Thyroid gland (tissue), 4 donors: ENCODE data around the gene UBA6. TPM values are rescaled to one million over a fixed set of nuclear protein-coding genes. Genes with fewer than 3 reads are reported as not detected.
"Not testable (repeated sequence)": the region's sequence is repeated elsewhere in the genome, so short reads cannot be mapped to it uniquely, and the experiment has no call there.

ENCODE experiments used
- DNase-seq, 2 donors: peaks; one replicate each; pipeline ENCODE4 v3.0.0-alpha.2; 2019
- H3K27ac ChIP-seq, 3 donors: fragments of 200-600 bp; sonication (generic); 1 replicate in 2 of 3; 2 replicates in 1 of 3; pipeline ENCODE4 v1.5.1; 2016 to 2019; ENCODE audit warnings: mild to moderate bottlenecking in 1 of 3, moderate library complexity in 1 of 3
- H3K27me3 ChIP-seq: fragments of 200-600 bp; sonication (generic); one replicate; pipeline ENCODE4 v1.5.1; 2019
- H3K36me3 ChIP-seq, 2 donors: fragments of 200-600 bp; sonication (generic); one replicate each; pipeline ENCODE4 v1.5.1; 2016 to 2019
- H3K4me1 ChIP-seq, 2 donors: fragments of 200-600 bp; sonication (generic); one replicate each; pipeline ENCODE4 v1.5.1; 2017 to 2019
- H3K4me3 ChIP-seq, 3 donors: fragments of 200-600 bp; sonication (generic); replicated peaks in 1 of 3; 1 replicate in 2 of 3; 2 replicates in 1 of 3; pipeline ENCODE4 v1.5.1; 2016; ENCODE audit warnings: mild to moderate bottlenecking in 1 of 3
- H3K9me3 ChIP-seq: fragments of 200-600 bp; sonication (generic); one replicate; pipeline ENCODE4 v1.5.1; 2017
- POLR2A ChIP-seq, 2 donors: fragments of 450-650 bp; IDR thresholded peaks; one replicate each; pipeline ENCODE4 v1.6.1; 2017; ENCODE audit warnings: antibody characterized with exemption in 2 of 2, mild to moderate bottlenecking in 2 of 2, moderate library complexity in 1 of 2
- WGBS, 2 donors: methylation state at CpG; one replicate each; pipeline ENCODE4 v1.1.5; 2017; 5-methylcytosine and 5-hydroxymethylcytosine counted together
- intact Hi-C: fragments of 100-400 bp; cut with DNase I; formaldehyde crosslinking; loops from one replicate; pipeline ENCODE4 v1.15.1; 2023
- total RNA-seq, 4 donors: library from RNA; depleted of rRNA; stranded (reverse); fragments of >200 nt; gene quantifications; one replicate each; pipeline ENCODE4 v1.2.3, GENCODE V29; 2016
- TF ChIP-seq, protein P1 (sequence below), 6 experiments: fragments of 200-600 bp in 3 of 6; fragments of 450-650 bp in 3 of 6; sonication (generic) in 3 of 6; IDR thresholded peaks; one replicate each; pipeline ENCODE4 v1.5.1; 2016 to 2019; ENCODE audit warnings: antibody characterized with exemption in 6 of 6, mild to moderate bottlenecking in 2 of 6, inconsistent platforms in 1 of 6, moderate library complexity in 1 of 6

The UBA6 gene
- total RNA-seq, 4 donors from 2014 or later = 31.9 to 180 (median 97.5) TPM

DNA sequence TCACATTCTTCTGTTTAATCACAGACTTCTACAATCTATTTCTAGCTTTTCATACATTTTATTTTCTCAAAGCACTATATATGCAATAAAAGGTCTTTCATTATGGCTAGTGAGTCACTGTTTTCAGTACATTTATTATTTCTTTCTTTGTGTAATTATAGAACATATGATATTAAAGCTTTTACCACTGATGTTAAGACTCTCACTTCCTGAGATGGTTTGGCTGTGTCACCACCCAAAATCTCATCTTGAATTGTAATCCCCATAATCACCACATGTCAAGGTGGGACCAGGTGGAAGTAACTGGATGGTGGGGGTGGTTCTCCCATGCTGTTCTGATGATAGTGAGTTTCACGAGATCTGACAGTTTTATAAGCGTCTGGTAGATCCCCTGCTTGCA, 41.9 kb downstream of the UBA6 start:
- 98% methylated on average over 2 of the region's 2 CpGs for WGBS, 2 donors
- no peak for TF ChIP-seq POLR2A (IDR thresholded peaks at IDR 0.05)
- TF ChIP-seq, protein P1, sequence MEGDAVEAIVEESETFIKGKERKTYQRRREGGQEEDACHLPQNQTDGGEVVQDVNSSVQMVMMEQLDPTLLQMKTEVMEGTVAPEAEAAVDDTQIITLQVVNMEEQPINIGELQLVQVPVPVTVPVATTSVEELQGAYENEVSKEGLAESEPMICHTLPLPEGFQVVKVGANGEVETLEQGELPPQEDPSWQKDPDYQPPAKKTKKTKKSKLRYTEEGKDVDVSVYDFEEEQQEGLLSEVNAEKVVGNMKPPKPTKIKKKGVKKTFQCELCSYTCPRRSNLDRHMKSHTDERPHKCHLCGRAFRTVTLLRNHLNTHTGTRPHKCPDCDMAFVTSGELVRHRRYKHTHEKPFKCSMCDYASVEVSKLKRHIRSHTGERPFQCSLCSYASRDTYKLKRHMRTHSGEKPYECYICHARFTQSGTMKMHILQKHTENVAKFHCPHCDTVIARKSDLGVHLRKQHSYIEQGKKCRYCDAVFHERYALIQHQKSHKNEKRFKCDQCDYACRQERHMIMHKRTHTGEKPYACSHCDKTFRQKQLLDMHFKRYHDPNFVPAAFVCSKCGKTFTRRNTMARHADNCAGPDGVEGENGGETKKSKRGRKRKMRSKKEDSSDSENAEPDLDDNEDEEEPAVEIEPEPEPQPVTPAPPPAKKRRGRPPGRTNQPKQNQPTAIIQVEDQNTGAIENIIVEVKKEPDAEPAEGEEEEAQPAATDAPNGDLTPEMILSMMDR (IDR thresholded peaks at IDR 0.05) = no peak
- Histone ChIP-seq H3K36me3 (peaks cover 20 to 26% of the 10 kb centered on the region in 2 donors), H3K4me1 (no peaks in the 10 kb centered on the region), H3K9me3 (no peaks in the 10 kb centered on the region), H3K4me3 (no peak overlapping the region), H3K27me3 (no peaks in the 10 kb centered on the region), H3K27ac (no peak overlapping the region)
- no peak for DNase-seq
- intact Hi-C loops = no loop called here

DNA sequence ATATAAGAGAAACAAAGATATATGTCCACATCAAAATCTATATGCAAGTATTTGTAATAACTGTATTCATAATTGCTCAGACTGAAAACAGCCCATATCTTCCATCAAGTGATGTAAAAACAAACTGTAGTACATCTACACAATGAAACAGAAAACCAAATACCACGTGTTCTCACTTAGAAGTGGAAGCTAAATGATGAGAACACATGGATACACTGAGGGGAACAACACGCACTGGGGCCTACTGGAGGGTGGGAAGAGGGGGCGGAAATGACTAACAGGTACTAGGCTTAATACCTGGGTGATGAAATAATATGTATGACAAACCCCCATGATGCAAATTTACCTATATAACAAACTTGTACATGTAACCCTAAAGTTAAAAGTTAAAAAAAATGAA, 42.7 kb downstream of the UBA6 start:
- intact Hi-C loops = no loop called here
- no peak overlapping the region for H3K27ac ChIP-seq
- WGBS, 2 donors = 93 to 94% methylated on average over 3 of the region's 3 CpGs
- H3K4me3 ChIP-seq = no peak overlapping the region
- H3K4me1 ChIP-seq = no peaks in the 10 kb centered on the region
- TF ChIP-seq, protein P1 (IDR thresholded peaks at IDR 0.05) = no peak
- no peak for TF ChIP-seq POLR2A (IDR thresholded peaks at IDR 0.05)
- no peaks in the 10 kb centered on the region for H3K27me3 ChIP-seq
- no peaks in the 10 kb centered on the region for H3K9me3 ChIP-seq
- H3K36me3 ChIP-seq = peaks cover 20 to 21% of the 10 kb centered on the region in 2 donors
- DNase-seq = no peak

DNA sequence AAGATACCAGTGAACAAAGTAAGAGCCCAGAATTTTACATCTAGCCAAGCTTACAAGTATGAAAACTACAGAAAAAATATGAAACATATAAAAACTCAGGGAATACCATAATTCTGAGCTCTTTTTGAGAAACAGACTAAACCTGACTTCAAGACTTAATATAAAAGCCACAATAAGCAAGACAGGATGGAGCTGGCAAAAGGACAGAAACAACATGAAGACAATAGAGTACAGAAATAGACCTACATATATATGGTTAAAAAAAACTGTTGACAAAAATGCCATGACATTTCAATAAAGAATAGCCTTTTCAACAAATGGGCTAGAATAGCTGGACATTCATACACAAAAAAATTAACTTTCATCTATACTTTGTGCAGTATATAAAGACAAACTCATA, 49.4 kb downstream of the UBA6 start:
- intact Hi-C loops = no loop called here
- H3K4me1 ChIP-seq = no peaks in the 10 kb centered on the region
- DNase-seq = no peak
- no peak overlapping the region for H3K27ac ChIP-seq
- peaks cover 0 to 4% of the 10 kb centered on the region in 2 donors for H3K36me3 ChIP-seq
- TF ChIP-seq POLR2A (IDR thresholded peaks at IDR 0.05) = no peak
- TF ChIP-seq, protein P1 (IDR thresholded peaks at IDR 0.05) = no peak
- H3K4me3 ChIP-seq = no peak overlapping the region
- H3K27me3 ChIP-seq = no peaks in the 10 kb centered on the region
- H3K9me3 ChIP-seq = no peaks in the 10 kb centered on the region

DNA sequence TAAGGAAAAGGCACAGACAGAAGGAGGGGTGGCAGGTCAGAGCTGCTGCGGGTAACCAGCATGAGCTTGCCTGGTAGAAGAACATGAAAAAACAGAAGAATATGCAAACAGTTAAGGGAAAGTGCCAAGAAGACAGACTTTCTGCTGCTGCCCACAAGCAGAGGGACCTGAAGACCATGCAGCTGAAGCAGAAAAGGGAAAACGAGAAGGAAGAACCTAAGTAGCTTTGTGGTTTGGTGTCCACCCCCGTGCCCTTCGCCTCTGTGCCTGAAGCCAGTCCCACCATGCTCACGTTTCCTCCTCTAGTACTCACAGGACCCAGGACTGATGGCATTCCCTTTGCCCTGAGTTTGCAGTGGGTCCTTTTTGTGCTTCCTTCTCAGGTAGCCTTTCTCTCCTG, 62.8 kb downstream of the UBA6 start:
- peaks cover 0 to 11% of the 10 kb centered on the region in 2 donors for H3K36me3 ChIP-seq
- no peak for DNase-seq
- no peak for TF ChIP-seq POLR2A (IDR thresholded peaks at IDR 0.05)
- TF ChIP-seq, protein P1 (IDR thresholded peaks at IDR 0.05) = no peak
- WGBS, 2 donors = 87 to 99% methylated on average over 5 of the region's 5 CpGs
- H3K4me1 ChIP-seq = no peaks in the 10 kb centered on the region
- no peak overlapping the region for H3K4me3 ChIP-seq
- no peak overlapping the region for H3K27ac ChIP-seq
- no peaks in the 10 kb centered on the region for H3K9me3 ChIP-seq
- intact Hi-C loops = no loop called here
- H3K27me3 ChIP-seq = no peaks in the 10 kb centered on the region

DNA sequence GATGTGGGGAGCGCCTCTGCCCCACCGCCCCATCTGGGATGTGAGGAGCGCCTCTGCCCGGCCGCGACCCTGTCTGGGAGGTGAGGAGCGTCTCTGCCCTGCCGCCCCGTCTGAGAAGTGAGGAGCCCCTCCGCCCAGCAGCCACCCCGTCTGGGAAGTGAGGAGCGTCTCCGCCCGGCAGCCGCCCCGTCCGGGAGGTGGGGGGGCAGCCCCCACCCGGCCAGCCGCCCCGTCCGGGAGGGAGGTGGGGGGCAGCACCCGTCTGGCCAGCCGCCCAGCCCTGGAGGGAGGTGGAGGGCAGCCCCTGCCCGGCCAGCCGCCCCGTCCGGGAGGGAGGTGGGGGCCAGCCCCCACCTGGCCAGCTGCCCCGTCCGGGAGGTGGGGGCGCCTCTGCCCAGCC, 64.0 kb downstream of the UBA6 start:
- not testable (repeated sequence) for H3K27ac ChIP-seq
- WGBS, 2 donors = 90 to 98% methylated on average over 2 to 18 of the region's 30 CpGs
- H3K36me3 ChIP-seq = peaks cover 9 to 11% of the 10 kb centered on the region in 2 donors

DNA sequence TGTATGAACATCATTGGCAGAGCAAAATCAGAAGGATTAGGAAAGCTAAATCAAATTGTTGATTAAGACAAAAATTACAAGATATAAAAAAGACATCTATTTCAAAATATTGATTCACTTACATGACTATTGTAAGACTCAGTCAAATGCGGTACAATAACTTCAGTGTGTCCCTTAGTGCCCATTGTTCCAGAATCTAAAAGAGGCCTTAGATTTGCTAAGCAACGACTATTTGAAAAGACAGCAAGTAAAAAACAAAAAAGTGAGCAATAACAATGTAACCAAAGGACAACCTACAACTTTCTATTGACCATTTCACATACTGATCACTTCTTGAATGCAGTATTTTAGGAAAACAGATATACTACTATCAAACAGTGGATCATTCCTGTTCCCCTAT, 65.6 kb downstream of the UBA6 start:
- H3K36me3 ChIP-seq = peaks cover 11 to 15% of the 10 kb centered on the region in 2 donors

More for the DNA sequence above, 64.0 kb downstream of the UBA6 start:
- intact Hi-C loops, H3K9me3 ChIP-seq, H3K4me1 ChIP-seq, DNase-seq, H3K27me3 ChIP-seq, H3K4me3 ChIP-seq: not testable (repeated sequence)

More for the DNA sequence above, 65.6 kb downstream of the UBA6 start:
- intact Hi-C loops = no loop called here
- DNase-seq = no peak
- Histone ChIP-seq H3K27ac (no peak overlapping the region), H3K4me3 (no peak overlapping the region), H3K9me3 (no peaks in the 10 kb centered on the region), H3K27me3 (no peaks in the 10 kb centered on the region), H3K4me1 (no peaks in the 10 kb centered on the region)
- TF ChIP-seq, protein P1 (IDR thresholded peaks at IDR 0.05) = no peak
- no peak for TF ChIP-seq POLR2A (IDR thresholded peaks at IDR 0.05)
- WGBS, 2 donors = 92 to 97% methylated on average over 2 of the region's 2 CpGs
